Femur (tissue), 1 donor: ENCODE measurements around the gene UQCRHL.
A peak's percentile ranks its signal among the peaks of the same experiment; 100 is the strongest.

Experiments
- DNase-seq: peaks from one replicate; pipeline ENCODE4 v3.0.0-alpha.2; 2017

Gene UQCRHL

GRCh38 chr1:15796086-15796462 lies 11.4 kb downstream of the UQCRHL start:
- DNase-seq, result no peak

GRCh38 chr1:15788624-15789301 lies 18.7 kb downstream of the UQCRHL start:
- DNase-seq, result no peak

- peak; percentile 49 for DNase-seq
Measured at GRCh38 chr1:15786581-15786980, 20.9 kb downstream of the UQCRHL start.

- no peak for DNase-seq
Measured at GRCh38 chr1:15785683-15786082, 21.8 kb downstream of the UQCRHL start.

GRCh38 chr1:15777909-15778707 lies 29.3 kb downstream of the UQCRHL start:
- DNase-seq, result no peak

GRCh38 chr1:15775706-15776105 lies 31.7 kb downstream of the UQCRHL start:
- DNase-seq, result no peak

GRCh38 chr1:15771836-15772515 lies 35.5 kb downstream of the UQCRHL start:
- DNase-seq, result no peak

- DNase-seq, result no peak
Measured at GRCh38 chr1:15770313-15770962, 37.0 kb downstream of the UQCRHL start.

- no peak for DNase-seq
Measured at GRCh38 chr1:15768388-15768787, 39.1 kb downstream of the UQCRHL start.

GRCh38 chr1:15767941-15768340 lies 39.5 kb downstream of the UQCRHL start:
- no peak for DNase-seq

GRCh38 chr1:15765495-15766194 lies 41.8 kb downstream of the UQCRHL start:
- DNase-seq, result no peak

- DNase-seq, result no peak
Measured at GRCh38 chr1:15764890-15765289, 42.6 kb downstream of the UQCRHL start.

GRCh38 chr1:15764269-15764764 lies 43.1 kb downstream of the UQCRHL start:
- no peak for DNase-seq

GRCh38 chr1:15762546-15762945 lies 44.9 kb downstream of the UQCRHL start:
- DNase-seq, result no peak

GRCh38 chr1:15761366-15762128 lies 45.9 kb downstream of the UQCRHL start:
- DNase-seq, result no peak

- peak; percentile 66 for DNase-seq
Measured at GRCh38 chr1:15760520-15761211, 46.8 kb downstream of the UQCRHL start.

GRCh38 chr1:15758953-15759661 lies 48.3 kb downstream of the UQCRHL start:
- DNase-seq, result no peak

- peak; percentile 43 for DNase-seq
Measured at GRCh38 chr1:15758343-15758931, 49.0 kb downstream of the UQCRHL start, which contains the start of gene FBLIM1. TSS of gene FBLIM1 (plus strand) at chr1:15758795. CDS start at chr1:15764984, 6,189 bp downstream.

GRCh38 chr1:15757575-15758342 lies 49.7 kb downstream of the UQCRHL start:
- DNase-seq, result peak; percentile 26
